Endothelial cell of umbilical vein (primary cell): ENCODE data around the gene DIAPH2.

ENCODE experiments used
- CTCF ChIP-seq, 2 donors: IDR thresholded peaks; 1 replicate in 1 of 2; 2 replicates in 1 of 2; pipeline ENCODE4 v1.5.1; 2011; ENCODE audit warnings: low read length in 2 of 2, mild to moderate bottlenecking in 2 of 2, moderate library complexity in 2 of 2, control low read depth in 1 of 2, inconsistent platforms in 1 of 2, low read depth in 1 of 2; ENCODE audit not compliant: insufficient read depth in 1 of 2; ENCODE audit errors: extremely low read depth in 1 of 2
- EZH2 ChIP-seq: IDR thresholded peaks from 2 replicates; pipeline ENCODE4 v1.6.1; 2012; ENCODE audit warnings: borderline replicate concordance, low read depth, mild to moderate bottlenecking, moderate library complexity, low read length, inconsistent platforms; ENCODE audit not compliant: severe bottlenecking
- MAX ChIP-seq: IDR thresholded peaks from 2 replicates; pipeline ENCODE4 v1.6.1; 2011; ENCODE audit not compliant: insufficient read depth, insufficient read length
- MYC ChIP-seq: IDR thresholded peaks from one replicate; pipeline ENCODE4 v1.6.1; 2011; ENCODE audit warnings: mild to moderate bottlenecking, low read depth, low read length
- POLR2A ChIP-seq: IDR thresholded peaks from 2 replicates; pipeline ENCODE4 v1.6.1; 2012; ENCODE audit warnings: low read depth, mild to moderate bottlenecking, control low read depth, low read length
- POLR2AphosphoS5 ChIP-seq: IDR thresholded peaks from 2 replicates; pipeline ENCODE4 v1.6.1; 2012; ENCODE audit warnings: low read depth, mild to moderate bottlenecking, control low read depth, low read length, moderate library complexity; ENCODE audit not compliant: insufficient read depth

GRCh38 chrX:97563531-97564133 is 879.0 kb downstream of the DIAPH2 start:
- TF ChIP-seq POLR2AphosphoS5 (no peak), CTCF (IDR thresholded peaks at IDR 0.05; ENCODE audit: extremely low read depth in 1 of 2, insufficient read depth in 1 of 2, low read depth in 1 of 2, low read length in 2 of 2) (no peak), POLR2A (no peak), EZH2 (no peak), MAX (no peak), MYC (no peak)
